Activated naive CD4-positive, alpha-beta T cell treated with anti-CD3 and anti-CD28 coated beads for 36 hours (primary cell): ENCODE results near the gene HS6ST3. TPM values are rescaled to one million over a fixed set of nuclear protein-coding genes. Genes with fewer than 3 reads are reported as not detected.

Experiments used
- CTCF ChIA-PET: fragments of 350-600 bp; sonication (Branson Sonifier 250); formaldehyde crosslinking; loops from one replicate; lab custom pipeline; 2021; ENCODE audit warnings: antibody characterized with exemption; lab: Charles Lee
- DNase-seq: peaks from one replicate; pipeline ENCODE4 v3.0.0-alpha.2; 2020
- H3K27ac Mint-ChIP-seq: one replicate; pipeline ENCODE4 v1.8.0; 2021; ENCODE audit warnings: mild to moderate bottlenecking, mixed read lengths
- H3K27me3 Mint-ChIP-seq: one replicate; pipeline ENCODE4 v1.8.0; 2021; ENCODE audit warnings: low read depth, mixed read lengths
- H3K36me3 Mint-ChIP-seq: one replicate; pipeline ENCODE4 v1.8.0; 2021; ENCODE audit warnings: low read depth, mixed read lengths
- H3K4me1 Mint-ChIP-seq: one replicate; pipeline ENCODE4 v1.8.0; 2021; ENCODE audit warnings: low read depth, mixed read lengths
- H3K4me3 Mint-ChIP-seq: one replicate; pipeline ENCODE4 v1.8.0; 2021; ENCODE audit warnings: mild to moderate bottlenecking, moderate library complexity, mixed read lengths
- H3K9me3 Mint-ChIP-seq: one replicate; pipeline ENCODE4 v1.8.0; 2021; ENCODE audit warnings: mixed read lengths
- intact Hi-C: fragments of 100-400 bp; cut with micrococcal nuclease; formaldehyde crosslinking; loops from one replicate; pipeline ENCODE4 v1.15.1; 2023
- total RNA-seq, 2 experiments: library from RNA; stranded (reverse); gene quantifications; one replicate each; pipeline ENCODE4 v1.2.3, GENCODE V29; 2021

HS6ST3 gene
- total RNA-seq, 2 experiments from 2014 or later, result not detected

DNA sequence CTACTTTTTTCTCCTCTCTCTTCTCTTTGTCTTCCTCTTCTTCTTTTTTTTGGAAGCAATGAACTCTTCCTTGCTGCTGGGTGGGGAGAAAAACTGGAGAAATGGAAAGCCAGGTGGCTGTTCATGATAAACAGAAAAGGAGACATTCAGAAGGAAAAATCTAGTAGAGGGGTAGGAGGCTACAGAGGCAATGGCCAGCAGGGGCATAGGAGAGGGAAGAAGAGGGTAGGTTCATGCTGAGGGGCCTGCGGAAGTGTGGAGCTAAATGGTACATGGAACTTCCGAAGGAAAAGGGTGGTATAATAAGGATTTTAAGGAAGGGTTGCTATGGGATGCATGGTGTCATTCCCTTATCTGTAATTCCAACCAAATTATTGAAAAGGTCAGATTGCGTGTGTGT lies 17.5 kb upstream of the HS6ST3 start:
- Mint-ChIP-seq H3K9me3 (peaks cover 3% of the 10 kb centered on the region), H3K36me3 (no peaks in the 10 kb centered on the region), H3K4me1 (no peaks in the 10 kb centered on the region), H3K4me3 (no peak overlapping the region), H3K27ac (no peak overlapping the region), H3K27me3 (no peaks in the 10 kb centered on the region)
- no peak for DNase-seq
- CTCF ChIA-PET, result no interaction called here
- intact Hi-C loops, result no loop called here

DNA sequence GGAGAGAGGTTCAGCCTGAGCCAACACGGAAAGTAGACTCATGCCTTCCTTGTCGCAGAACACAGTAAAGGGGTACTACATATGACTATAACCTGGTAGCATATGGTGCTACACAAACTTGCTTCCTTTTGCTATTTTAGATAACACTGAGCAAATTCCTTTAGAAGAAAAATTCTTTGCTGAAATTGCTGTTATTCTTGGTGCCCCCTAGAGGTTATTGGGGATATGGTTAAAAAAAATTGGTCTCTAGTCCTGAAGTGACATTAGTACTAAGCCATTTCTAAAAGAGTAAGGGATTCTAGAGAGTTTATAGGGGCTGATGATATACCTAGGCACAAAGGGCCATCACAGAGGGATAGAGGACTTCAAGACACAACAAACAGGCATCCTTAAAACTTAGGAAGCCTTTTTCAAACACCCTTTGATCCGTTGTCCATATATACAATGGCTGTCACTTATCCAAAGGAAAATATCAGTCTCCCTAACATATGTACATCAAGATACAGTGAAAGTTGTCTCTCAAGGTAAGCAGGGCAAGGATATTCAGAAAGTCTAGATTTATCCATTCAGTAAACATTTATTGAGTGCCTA lies 13.9 kb upstream of the HS6ST3 start:
- no peaks in the 10 kb centered on the region for H3K9me3 Mint-ChIP-seq
- H3K27me3 Mint-ChIP-seq, result no peaks in the 10 kb centered on the region
- H3K4me1 Mint-ChIP-seq, result no peaks in the 10 kb centered on the region
- DNase-seq, result no peak
- no peak overlapping the region for H3K4me3 Mint-ChIP-seq
- CTCF ChIA-PET, result interaction anchor here (0.8 kb wide), 1 partner anchor 62 kb away, joined by 3 read pairs; no protein-coding TSS in a partner anchor
- no peaks in the 10 kb centered on the region for H3K36me3 Mint-ChIP-seq
- intact Hi-C loops, result no loop called here
- H3K27ac Mint-ChIP-seq, result no peak overlapping the region

DNA sequence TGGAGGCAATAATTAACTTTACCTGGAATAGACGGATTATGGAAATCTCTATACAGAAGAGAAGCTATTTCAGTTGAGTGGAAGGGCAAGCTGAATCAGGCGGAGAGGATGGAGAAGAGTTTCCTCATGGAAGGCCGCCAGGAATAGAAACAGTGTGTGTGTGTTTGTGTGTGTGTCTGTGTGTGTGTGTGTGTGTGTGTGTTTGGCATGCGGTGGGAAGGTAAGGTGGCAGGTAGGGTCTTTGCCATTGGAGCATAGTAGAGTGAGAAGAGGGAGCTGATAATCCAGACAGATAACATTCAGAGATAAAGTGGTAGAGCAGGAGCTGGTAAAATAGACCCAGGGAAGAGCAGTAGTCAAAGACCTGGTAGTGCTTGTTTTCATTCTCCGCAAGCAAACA lies 9.2 kb upstream of the HS6ST3 start:
- Mint-ChIP-seq H3K9me3 (peaks cover 2% of the 10 kb centered on the region), H3K4me3 (no peak overlapping the region), H3K4me1 (no peaks in the 10 kb centered on the region), H3K27me3 (peaks cover 5% of the 10 kb centered on the region), H3K27ac (no peak overlapping the region), H3K36me3 (no peaks in the 10 kb centered on the region)
- no peak for DNase-seq
- intact Hi-C loops, result no loop called here
- CTCF ChIA-PET, result no interaction called here

DNA sequence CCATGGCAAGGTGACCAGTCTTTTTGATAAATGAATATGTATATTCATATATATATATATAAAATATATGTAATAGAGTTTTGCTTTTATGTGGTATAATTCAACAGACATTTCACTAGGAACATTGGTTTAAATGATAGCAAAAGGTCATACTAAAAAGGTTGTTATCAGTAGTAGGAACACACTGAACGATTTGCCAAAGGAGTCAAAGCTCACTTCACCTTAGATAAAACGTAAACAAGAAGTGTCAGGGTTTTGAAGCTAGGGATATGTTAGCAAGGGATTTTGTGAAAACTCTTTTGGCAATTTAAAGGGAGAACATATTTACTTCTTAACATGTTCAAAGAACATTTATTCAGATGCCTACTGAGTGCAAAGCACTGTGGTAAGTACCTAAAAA lies 8.0 kb upstream of the HS6ST3 start:
- intact Hi-C loops, result no loop called here

DNA sequence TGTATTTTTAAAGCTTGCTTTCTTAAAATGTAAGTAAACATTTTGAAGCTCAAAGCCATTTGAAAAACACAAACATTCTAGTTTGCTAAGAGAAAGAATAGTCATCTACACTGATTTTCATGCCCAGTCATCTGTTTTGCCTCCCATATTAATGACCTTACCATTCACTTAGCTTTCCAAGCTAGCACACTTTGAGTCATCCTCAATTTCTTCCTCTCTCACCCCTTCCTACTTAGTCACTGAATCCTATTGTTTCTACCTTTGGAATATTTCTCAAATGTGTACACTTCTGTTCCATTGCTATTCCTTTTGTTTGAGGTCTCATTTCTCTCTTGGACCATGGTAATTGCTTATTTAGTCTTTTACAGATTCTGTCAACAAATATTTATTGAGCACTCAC lies 7.3 kb upstream of the HS6ST3 start:
- Mint-ChIP-seq H3K9me3 (peaks cover 2% of the 10 kb centered on the region), H3K27ac (no peak overlapping the region), H3K4me1 (no peaks in the 10 kb centered on the region), H3K4me3 (no peak overlapping the region), H3K27me3 (peaks cover 12% of the 10 kb centered on the region), H3K36me3 (no peaks in the 10 kb centered on the region)
- intact Hi-C loops, result no loop called here
- DNase-seq, result no peak
- CTCF ChIA-PET, result no interaction called here

More for the DNA sequence above, 8.0 kb upstream of the HS6ST3 start:
- CTCF ChIA-PET, result no interaction called here
- Mint-ChIP-seq H3K4me3 (no peak overlapping the region), H3K36me3 (no peaks in the 10 kb centered on the region), H3K27me3 (peaks cover 7% of the 10 kb centered on the region), H3K4me1 (no peaks in the 10 kb centered on the region), H3K27ac (no peak overlapping the region), H3K9me3 (peaks cover 2% of the 10 kb centered on the region)
- no peak for DNase-seq

DNA sequence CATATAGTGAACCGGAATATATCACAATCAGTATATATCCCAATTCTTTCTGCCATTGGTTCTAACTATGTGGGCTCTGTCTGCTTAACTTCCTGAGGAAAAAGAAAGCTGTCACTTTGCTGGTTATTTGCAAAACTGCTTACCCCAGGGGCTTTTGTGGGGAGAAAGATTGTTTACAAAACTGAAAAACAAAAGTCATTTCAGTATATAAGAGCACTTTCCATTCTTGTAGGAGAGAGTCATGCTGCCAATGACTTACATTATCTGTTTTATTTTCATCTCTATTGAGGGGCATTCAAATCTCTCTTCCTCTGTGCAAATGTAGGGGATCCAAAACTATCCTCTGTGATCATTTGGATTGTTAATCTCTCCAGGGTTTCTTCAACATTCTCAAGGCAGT lies 3.2 kb upstream of the HS6ST3 start:
- H3K27ac Mint-ChIP-seq, result no peak overlapping the region
- peaks cover 1% of the 10 kb centered on the region for H3K36me3 Mint-ChIP-seq
- peaks cover 1% of the 10 kb centered on the region for H3K4me1 Mint-ChIP-seq
- CTCF ChIA-PET, result no interaction called here
- intact Hi-C loops, result no loop called here
- no peak overlapping the region for H3K4me3 Mint-ChIP-seq
- DNase-seq, result no peak
- H3K27me3 Mint-ChIP-seq, result peaks cover 38% of the 10 kb centered on the region
- H3K9me3 Mint-ChIP-seq, result peaks cover 2% of the 10 kb centered on the region

DNA sequence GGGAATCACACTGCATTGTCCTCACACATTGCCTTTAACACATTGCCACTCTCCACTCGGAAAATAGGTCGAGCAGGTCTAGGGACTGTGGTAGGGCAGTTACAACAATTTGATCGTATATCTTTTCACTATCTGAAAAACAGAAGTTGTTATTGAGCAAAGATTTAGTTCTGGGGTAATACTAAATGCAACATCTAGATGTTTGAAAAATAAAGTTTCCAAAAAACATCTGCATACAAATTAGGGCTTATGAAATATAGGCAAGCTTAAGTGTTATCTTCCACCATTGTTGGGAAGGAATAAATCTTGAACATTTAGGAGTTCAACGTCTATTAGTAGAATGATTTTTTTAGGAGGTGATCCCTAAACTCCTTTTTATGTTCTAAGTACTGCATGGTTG lies 768 bp upstream of the HS6ST3 start:
- Mint-ChIP-seq H3K36me3 (peaks cover 1% of the 10 kb centered on the region), H3K9me3 (peaks cover 2% of the 10 kb centered on the region), H3K27ac (no peak overlapping the region), H3K4me3 (no peak overlapping the region), H3K27me3 (peaks cover 56% of the 10 kb centered on the region), H3K4me1 (peaks cover 2% of the 10 kb centered on the region)
- intact Hi-C loops, result no loop called here
- CTCF ChIA-PET, result no interaction called here
- DNase-seq, result no peak

DNA sequence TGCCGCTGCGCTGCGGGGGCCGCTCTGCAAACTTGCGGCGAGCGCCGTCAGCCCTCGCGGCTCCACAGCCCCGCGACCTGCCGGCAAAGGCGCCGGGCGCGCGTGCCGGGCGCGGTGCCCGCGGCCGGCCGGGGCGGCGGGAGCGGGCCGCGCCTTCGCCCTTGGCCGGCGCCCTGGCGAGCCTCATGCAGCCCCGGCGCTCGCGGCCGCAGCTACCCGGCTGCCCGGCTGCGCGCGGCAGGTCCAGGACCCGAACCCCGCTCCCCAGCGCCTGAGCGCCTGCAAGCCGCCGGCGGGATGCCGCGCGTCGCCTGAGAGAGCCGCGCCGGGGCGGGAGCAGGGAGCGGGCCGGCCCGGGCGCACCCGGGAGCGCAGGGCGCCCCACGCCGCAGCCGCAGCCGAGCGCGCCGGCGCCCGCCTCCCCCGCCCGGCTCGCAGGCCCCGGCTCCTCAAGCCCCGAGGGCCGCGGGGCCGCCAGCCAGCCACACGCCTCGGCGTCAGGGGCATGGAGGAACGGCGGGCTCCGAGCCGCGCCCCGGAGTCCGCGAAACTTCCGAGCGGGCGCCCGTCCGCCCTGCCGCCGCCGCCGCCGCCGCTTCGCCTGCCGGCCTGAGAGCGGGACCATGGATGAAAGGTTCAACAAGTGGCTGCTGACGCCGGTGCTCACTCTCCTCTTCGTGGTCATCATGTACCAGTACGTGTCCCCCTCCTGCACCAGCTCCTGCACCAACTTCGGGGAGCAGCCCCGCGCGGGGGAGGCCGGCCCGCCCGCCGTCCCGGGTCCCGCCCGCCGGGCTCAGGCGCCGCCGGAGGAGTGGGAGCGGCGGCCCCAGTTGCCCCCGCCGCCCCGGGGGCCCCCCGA lies 564 bp downstream of the HS6ST3 start:
- Mint-ChIP-seq H3K27ac (no peak overlapping the region), H3K27me3 (peaks cover 63% of the 10 kb centered on the region), H3K4me3 (no peak overlapping the region), H3K9me3 (no peaks in the 10 kb centered on the region), H3K36me3 (peaks cover 1% of the 10 kb centered on the region), H3K4me1 (peaks cover 2% of the 10 kb centered on the region)
- no peak for DNase-seq
- CTCF ChIA-PET, result no interaction called here
- intact Hi-C loops, result no loop called here

DNA sequence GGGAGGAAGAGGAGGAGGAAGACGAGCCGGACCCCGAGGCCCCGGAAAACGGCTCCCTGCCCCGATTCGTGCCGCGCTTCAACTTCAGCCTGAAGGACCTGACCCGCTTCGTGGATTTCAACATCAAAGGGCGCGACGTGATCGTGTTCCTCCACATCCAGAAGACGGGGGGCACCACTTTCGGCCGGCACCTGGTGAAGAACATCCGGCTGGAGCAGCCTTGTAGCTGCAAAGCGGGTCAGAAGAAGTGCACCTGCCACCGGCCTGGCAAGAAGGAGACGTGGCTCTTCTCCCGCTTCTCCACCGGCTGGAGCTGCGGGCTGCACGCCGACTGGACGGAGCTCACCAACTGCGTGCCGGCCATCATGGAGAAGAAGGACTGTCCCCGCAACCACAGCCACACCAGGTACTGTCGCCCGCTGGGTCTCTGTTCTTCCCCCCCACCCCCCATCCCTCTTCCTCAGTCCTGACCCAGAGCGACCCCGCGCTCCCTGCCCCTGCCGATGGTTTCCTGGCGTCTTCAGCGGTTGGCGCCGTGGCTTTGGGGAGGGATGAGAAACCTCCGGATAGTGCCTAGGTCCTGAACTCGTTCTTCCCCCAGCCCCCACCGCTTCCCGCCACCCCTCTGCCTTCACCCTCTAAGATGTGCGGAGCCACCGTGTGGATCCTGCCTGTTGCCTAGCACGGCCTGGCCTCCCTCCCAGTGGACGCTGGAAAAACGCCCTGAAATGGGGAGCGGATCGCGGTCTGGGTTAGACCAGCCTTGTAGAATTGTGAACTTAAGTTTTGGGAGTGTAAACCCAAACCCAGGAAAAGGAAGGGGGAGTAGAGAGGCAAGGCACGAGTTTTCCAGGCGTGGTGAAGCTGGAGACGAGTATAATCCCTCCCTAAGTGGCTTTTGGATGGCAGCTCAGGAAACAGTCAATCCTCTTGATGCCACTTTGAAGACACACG lies 1.5 kb downstream of the HS6ST3 start:
- H3K27ac Mint-ChIP-seq, result no peak overlapping the region
- DNase-seq, result no peak
- intact Hi-C loops, result no loop called here
- H3K4me3 Mint-ChIP-seq, result peak overlapping the region; percentile 26
- H3K4me1 Mint-ChIP-seq, result peaks cover 2% of the 10 kb centered on the region
- peaks cover 1% of the 10 kb centered on the region for H3K36me3 Mint-ChIP-seq
- CTCF ChIA-PET, result interaction anchor here (0.9 kb wide), 1 partner anchor 18 kb away, joined by 3 read pairs; no protein-coding TSS in a partner anchor
- H3K27me3 Mint-ChIP-seq, result peaks cover 60% of the 10 kb centered on the region
- no peaks in the 10 kb centered on the region for H3K9me3 Mint-ChIP-seq

DNA sequence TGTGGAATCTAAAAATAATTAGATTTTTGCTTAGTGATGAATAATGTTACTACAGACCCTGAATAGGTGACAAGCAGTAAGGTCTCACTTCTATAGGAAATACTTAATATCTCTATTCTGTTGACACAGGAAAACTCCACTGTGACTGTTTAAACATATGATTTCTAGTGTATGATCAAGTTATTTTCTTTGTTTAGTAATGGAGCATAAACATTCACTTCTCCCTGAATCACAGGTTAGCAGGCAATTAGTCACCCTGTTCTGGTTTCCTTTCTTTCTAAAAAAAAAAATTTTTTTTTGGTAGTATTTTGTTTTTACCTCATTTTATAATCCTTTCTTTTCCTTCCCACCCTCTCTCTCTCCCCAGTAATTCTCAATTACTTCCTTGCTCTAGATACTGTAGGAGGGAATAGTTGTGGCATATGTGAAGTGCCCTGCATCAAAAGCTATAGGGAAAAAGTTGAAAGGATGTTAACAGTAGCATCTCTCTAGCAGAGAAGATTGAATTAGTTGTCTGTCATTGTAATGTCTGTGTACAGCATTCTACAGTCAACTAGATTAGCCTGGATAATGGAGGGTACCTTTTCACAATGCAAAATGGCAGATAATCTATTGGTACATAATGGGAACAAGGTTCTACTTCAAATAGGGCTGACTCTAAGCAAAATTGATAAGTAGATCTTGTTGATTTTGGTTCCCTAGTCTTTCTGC lies 3.5 kb downstream of the HS6ST3 start:
- Mint-ChIP-seq H3K27me3 (peaks cover 51% of the 10 kb centered on the region), H3K4me1 (peaks cover 2% of the 10 kb centered on the region), H3K9me3 (no peaks in the 10 kb centered on the region), H3K36me3 (peaks cover 1% of the 10 kb centered on the region), H3K27ac (no peak overlapping the region), H3K4me3 (no peak overlapping the region)
- intact Hi-C loops, result no loop called here
- CTCF ChIA-PET, result no interaction called here
- no peak for DNase-seq

DNA sequence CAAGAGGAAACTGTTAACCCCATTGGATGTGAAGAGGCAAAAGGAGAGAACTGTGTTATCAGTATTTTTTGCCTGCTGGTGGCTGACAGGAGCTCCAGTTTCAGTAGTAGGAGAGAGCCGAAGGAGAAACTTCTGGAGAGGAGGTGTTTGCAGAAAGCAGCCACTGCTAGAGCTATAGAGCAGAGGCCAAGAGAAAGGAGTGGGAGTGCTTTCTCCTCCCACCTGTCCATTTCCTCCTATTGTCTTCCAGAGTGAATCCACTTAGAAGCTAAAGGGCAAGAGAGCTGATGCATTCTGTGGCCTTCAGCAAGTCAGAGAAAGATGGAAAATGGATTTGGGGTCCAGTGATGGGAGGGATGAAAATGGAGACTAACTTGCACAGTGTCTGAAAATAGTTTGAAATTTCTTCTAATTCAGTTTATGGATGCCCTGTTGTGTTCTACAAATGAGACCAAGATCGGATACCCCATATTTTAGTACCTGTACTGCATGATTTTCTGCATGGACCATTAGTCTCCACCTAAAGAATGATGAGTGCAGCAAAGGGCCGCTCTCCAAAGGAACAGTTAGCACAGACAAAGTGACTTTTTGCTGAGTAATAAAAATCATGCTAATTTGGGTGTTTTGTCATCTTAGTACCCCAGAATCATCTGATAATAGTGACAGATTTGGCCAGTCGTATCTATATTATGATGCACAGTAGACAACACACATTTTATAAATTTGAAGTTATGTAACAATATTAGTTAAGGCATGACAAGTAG lies 10.7 kb downstream of the HS6ST3 start:
- H3K4me3 Mint-ChIP-seq, result no peak overlapping the region
- intact Hi-C loops, result no loop called here
- H3K27me3 Mint-ChIP-seq, result no peaks in the 10 kb centered on the region
- H3K27ac Mint-ChIP-seq, result no peak overlapping the region
- no peaks in the 10 kb centered on the region for H3K4me1 Mint-ChIP-seq
- CTCF ChIA-PET, result interaction anchor here (1.1 kb wide), 1 partner anchor 23 kb away, joined by 3 read pairs; no protein-coding TSS in a partner anchor
- no peaks in the 10 kb centered on the region for H3K9me3 Mint-ChIP-seq
- H3K36me3 Mint-ChIP-seq, result no peaks in the 10 kb centered on the region
- DNase-seq, result no peak
